AG04450 (cell line): ENCODE results near the gene SLC52A1. TPM values are rescaled to one million over a fixed set of nuclear protein-coding genes. Genes with fewer than 3 reads are reported as not detected.

Experiments
- CTCF ChIA-PET: fragments of 300-600, 350-600 bp; formaldehyde crosslinking; extraction: SDS; loops from one replicate; lab custom pipeline; 2022; ENCODE audit warnings: antibody characterized with exemption, inconsistent platforms; lab: Charles Lee
- POLR2A ChIA-PET: fragments of 350-600 bp; formaldehyde crosslinking; extraction: SDS; loops from one replicate; lab custom pipeline; 2021; ENCODE audit warnings: antibody characterized with exemption, inconsistent platforms; lab: Yijun Ruan, JAX
- DNase-seq: peaks from one replicate; pipeline ENCODE4 v3.0.0-alpha.2; 2011; ENCODE audit warnings: low read depth, low spot score
- H3K27ac ChIP-seq: one replicate; pipeline ENCODE4 v1.5.1; 2012; ENCODE audit warnings: low read depth, low read length, control low read depth
- H3K27me3 ChIP-seq: one replicate; pipeline ENCODE4 v1.6.0; 2012; ENCODE audit warnings: low read length; ENCODE audit not compliant: control insufficient read depth, insufficient read depth
- H3K4me3 ChIP-seq: 2 replicates; pipeline ENCODE4 v1.5.1; 2011; ENCODE audit warnings: mild to moderate bottlenecking, low read depth, low read length, control low read depth
- H3K9me3 ChIP-seq: 2 replicates; pipeline ENCODE4 v1.5.1; 2012; ENCODE audit warnings: low read length; ENCODE audit not compliant: control insufficient read depth, insufficient read depth
- polyA plus RNA-seq: library from polyadenylated mRNA; depleted of rRNA; stranded (reverse); fragments of >200 nt; gene quantifications from 2 replicates; pipeline ENCODE4 v1.2.3, GENCODE V29; 2011
- TF ChIP-seq, protein P1 (sequence below): IDR thresholded peaks from 2 replicates; pipeline ENCODE4 v1.5.1; 2011; ENCODE audit warnings: low read depth, low read length, control low read depth, inconsistent platforms

SLC52A1 gene
- polyA plus RNA-seq, 1 experiment = not detected

DNA sequence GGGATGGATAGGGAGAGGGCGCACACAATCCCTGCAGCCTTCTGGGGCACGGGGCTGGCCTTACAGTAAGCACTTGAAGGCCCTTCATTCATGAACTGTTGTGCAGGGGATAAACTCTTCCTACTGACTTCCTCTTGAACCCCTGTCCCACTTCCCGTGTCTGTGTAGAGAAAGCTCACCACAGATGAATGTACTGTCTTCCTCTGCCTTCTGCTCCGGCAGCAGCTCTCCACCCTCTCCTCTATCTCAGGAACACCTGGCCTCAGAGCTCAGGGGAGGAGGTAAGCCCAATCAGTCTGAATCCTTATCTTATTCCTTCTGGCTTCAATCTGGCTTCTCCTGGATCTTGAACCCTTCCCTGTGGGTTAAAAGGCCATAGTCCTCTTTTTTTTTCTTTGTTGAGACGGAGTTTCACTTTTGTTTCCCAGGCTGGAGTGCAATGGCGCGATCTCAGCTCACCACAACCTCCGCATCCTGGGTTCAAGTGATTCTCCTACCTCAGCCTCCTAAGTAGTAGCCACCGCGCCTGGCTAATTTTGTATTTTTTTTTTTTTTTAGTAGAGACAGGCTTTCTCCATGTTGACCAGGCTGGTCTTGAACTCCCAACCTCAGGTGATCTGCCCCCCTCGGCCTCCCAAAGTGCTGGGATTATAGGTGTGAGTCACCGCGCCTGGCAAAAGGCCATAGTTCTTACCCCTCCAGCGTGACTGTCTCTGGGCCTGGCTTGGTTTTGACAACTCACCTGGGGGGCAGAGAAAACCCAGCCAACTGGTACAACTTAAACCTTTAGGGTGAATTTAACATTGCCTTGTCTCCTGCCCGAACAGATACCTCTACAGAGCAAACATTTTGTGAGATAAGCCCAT, 7.2 kb upstream of the SLC52A1 start:
- H3K27ac ChIP-seq = no peak overlapping the region
- POLR2A ChIA-PET = no interaction called here
- no peak overlapping the region for H3K4me3 ChIP-seq
- CTCF ChIA-PET = interaction anchor here (0.6 kb wide), 1 partner anchor 62 kb away, joined by 4 read pairs; no protein-coding TSS in a partner anchor
- DNase-seq = no peak
- H3K9me3 ChIP-seq = peaks cover 4% of the 10 kb centered on the region; the same call in 1 of the 2 replicates
- no peaks in the 10 kb centered on the region for H3K27me3 ChIP-seq
- TF ChIP-seq, protein P1, sequence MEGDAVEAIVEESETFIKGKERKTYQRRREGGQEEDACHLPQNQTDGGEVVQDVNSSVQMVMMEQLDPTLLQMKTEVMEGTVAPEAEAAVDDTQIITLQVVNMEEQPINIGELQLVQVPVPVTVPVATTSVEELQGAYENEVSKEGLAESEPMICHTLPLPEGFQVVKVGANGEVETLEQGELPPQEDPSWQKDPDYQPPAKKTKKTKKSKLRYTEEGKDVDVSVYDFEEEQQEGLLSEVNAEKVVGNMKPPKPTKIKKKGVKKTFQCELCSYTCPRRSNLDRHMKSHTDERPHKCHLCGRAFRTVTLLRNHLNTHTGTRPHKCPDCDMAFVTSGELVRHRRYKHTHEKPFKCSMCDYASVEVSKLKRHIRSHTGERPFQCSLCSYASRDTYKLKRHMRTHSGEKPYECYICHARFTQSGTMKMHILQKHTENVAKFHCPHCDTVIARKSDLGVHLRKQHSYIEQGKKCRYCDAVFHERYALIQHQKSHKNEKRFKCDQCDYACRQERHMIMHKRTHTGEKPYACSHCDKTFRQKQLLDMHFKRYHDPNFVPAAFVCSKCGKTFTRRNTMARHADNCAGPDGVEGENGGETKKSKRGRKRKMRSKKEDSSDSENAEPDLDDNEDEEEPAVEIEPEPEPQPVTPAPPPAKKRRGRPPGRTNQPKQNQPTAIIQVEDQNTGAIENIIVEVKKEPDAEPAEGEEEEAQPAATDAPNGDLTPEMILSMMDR = no peak

DNA sequence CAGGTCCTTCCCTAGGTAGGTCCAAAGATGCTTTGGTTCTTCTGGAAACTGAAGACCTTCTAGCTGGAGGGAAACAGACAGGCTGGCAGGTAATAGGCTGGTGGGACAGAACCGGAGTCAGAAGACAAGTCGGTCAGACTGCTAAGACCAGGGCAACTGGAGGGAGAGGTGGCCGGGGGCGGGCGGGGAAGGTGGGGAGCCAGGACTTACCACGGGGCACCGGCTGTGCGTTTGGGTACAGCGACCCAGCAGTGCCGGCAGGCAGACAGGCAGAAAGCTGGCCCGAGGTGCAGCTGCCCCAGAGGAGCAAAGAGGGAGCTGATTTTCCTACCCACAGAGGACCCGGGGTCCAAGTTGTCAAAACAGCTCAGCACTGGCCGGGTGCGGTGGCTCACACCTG, 575 bp downstream of the SLC52A1 start:
- DNase-seq = no peak
- CTCF ChIA-PET = interaction anchor here (0.5 to 1.1 kb wide), 2 partner anchors 27 to 1971 kb away, joined by 3 to 5 read pairs; no protein-coding TSS in a partner anchor
- Histone ChIP-seq H3K9me3 (no peaks in the 10 kb centered on the region), H3K27ac (no peak overlapping the region), H3K4me3 (no peak overlapping the region), H3K27me3 (peaks cover 7% of the 10 kb centered on the region)
- POLR2A ChIA-PET = interaction anchor here (0.6 kb wide), 1 partner anchor 67 kb away, joined by 3 read pairs; the partner anchor contains the start of gene SPAG7
- TF ChIP-seq, protein P1 = no peak

GRCh38 chr17:5034063-5034462, 1.2 kb downstream of the SLC52A1 start:
- H3K27ac ChIP-seq = no peak overlapping the region
- DNase-seq = no peak
- TF ChIP-seq, protein P1 = no peak
- H3K4me3 ChIP-seq = no peak overlapping the region
- CTCF ChIA-PET = interaction anchor here (0.6 to 1.1 kb wide), 2 partner anchors 28 to 29 kb away, joined by 5 to 7 read pairs; no protein-coding TSS in a partner anchor
- H3K9me3 ChIP-seq = no peaks in the 10 kb centered on the region
- POLR2A ChIA-PET = no interaction called here
- H3K27me3 ChIP-seq = peaks cover 7% of the 10 kb centered on the region

- H3K9me3 ChIP-seq = no peaks in the 10 kb centered on the region
- ChIA-PET POLR2A (no interaction called here), CTCF (interaction anchor here (0.6 kb wide), 1 partner anchor 30 kb away, joined by 7 read pairs; no protein-coding TSS in a partner anchor)
- DNase-seq = no peak
- no peak overlapping the region for H3K27ac ChIP-seq
- TF ChIP-seq, protein P1 = no peak
- peaks cover 7% of the 10 kb centered on the region for H3K27me3 ChIP-seq
- no peak overlapping the region for H3K4me3 ChIP-seq
Measured at GRCh38 chr17:5033352-5034015, 1.7 kb downstream of the SLC52A1 start.

GRCh38 chr17:5032865-5033264, 2.4 kb downstream of the SLC52A1 start:
- peaks cover 7% of the 10 kb centered on the region for H3K27me3 ChIP-seq
- ChIA-PET CTCF (interaction anchor here (2.7 kb wide), 1 partner anchor 30 kb away, joined by 28 read pairs; no protein-coding TSS in a partner anchor), POLR2A (no interaction called here)
- H3K9me3 ChIP-seq = no peaks in the 10 kb centered on the region
- H3K4me3 ChIP-seq = no peak overlapping the region
- TF ChIP-seq, protein P1 = no peak
- DNase-seq = no peak
- H3K27ac ChIP-seq = no peak overlapping the region
